Left ventricle myocardium superior (tissue), 1 donor: Measurements from ENCODE around the gene NGF. TPM values are rescaled to one million over a fixed set of nuclear protein-coding genes. Genes with fewer than 3 reads are reported as not detected.
"Not testable (repeated sequence)": the region's sequence is repeated elsewhere in the genome, so short reads cannot be mapped to it uniquely, and the experiment has no call there.

Experiments
- ATAC-seq: fragments of 200-7000 bp; cut with Tn5 transposase; one replicate; pipeline ENCODE4 v1.9.1; 2020; ENCODE audit warnings: mild to moderate bottlenecking, moderate library complexity
- DNase-seq: peaks from one replicate; pipeline ENCODE4 v3.0.0-alpha.2; 2020
- intact Hi-C: fragments of 100-400 bp; cut with micrococcal nuclease; formaldehyde crosslinking; loops from one replicate; pipeline ENCODE4 v1.11.0; 2022
- long read RNA-seq: library from polyadenylated mRNA; unstranded; transcript quantifications from one replicate; pipeline ENCODE4 v2.0.0, GENCODE V29; 2021
- total RNA-seq: library from RNA; stranded (reverse); fragmentation: NEBNext Ultra II Directional; extraction: Animal tissue kit (Norgen Biotek cat#: 25700); gene quantifications from one replicate; pipeline ENCODE4 v1.2.1, GENCODE V29; 2021
- donor health status: DM: no; HTN: yes; CAD: no; lungs with severe emphysema.

The NGF gene
- total RNA-seq, result 3.2 TPM
- long read RNA-seq, partial matches to known transcripts, result 0 of 5 reads
- long read RNA-seq, other reads (novel, unspliced or antisense), result 3 of 5 reads

DNA sequence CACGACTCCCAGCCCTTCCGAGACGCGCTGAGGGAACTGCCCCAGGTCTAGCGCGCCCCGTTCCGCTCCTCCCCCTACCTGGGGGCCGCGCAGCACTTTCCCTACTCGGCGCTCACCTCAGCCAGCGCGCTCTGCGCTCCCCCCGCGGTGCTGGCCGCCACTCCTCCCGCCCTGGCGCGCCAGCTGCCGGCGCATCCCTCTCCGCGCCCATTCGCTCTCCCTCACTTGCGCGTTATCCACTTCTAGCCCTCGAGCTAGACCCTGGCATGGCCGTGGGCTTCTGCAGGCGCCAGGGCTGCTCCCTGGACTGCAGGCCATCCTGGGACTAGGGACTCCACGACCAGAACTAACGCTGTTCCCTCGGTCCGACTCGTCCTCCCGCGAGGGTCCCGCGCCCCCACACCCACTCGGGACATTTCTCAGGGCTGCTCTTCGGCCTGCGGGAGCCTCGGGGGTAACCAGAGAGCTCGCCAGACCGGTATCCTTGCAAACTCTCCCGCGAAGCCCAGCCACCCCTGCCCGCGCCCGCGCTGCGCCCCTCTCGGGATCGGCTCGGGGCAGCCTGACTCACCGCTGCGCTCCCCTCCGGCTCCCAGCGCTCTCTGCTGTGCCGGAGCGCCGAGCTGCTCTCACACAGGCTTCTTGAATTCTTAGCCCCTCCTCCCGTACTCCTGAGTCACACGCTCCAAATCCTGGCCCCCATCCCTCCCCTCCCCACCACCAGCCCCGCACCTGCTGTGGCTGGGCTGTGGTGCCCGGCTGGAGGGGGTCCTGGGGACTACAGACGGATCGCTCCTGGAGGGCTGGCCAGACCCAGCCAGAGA is at the start of gene NGF:
Gene NGF, minus strand, starts transcription at position 617 of the 824 bp plus-strand sequence. CDS start 51,454 bp downstream, outside the sequence.
- DNase-seq, result peak; percentile 80
- intact Hi-C loops, result no loop called here
- ATAC-seq, result peak; percentile 87

DNA sequence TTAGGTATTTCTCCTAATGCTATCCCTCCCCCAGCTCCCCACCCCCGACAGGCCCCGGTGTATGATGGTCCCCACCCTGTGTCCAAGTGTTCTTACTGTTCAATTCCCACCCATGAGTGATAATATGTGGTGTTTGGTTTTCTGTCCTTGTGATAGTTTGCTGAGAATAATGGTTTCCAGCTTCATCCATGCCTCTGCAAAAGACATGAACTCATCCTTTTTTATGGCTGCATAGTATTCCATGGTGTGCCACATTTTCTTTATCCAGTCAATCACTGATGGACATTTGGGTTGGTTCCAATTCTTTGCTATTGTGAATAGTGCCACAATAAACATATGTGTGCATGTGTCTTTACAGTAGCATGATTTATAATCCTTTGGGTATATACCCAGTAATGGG is 45.4 kb upstream of the NGF start:
- intact Hi-C loops, ATAC-seq, DNase-seq: not testable (repeated sequence)

DNA sequence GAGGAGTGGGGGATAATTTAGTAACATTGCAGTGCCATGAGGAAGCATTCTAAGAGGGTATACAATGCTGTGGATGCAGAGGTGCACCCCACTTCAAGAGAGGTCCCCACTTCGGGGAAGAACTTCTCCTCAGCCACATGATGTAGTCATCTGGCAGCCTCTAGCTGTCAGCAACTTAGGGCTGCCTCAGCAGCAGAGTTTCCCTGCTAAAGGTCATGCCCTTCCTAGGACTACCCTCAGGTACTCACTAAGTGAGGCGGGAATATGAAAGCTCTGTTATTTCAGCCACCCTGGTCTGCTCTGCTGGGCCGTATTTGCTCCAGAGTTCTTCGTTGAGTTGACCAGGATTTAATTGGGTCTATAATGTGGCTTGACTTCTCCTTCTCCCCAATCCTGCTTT is 41.9 kb upstream of the NGF start:
- no peak for DNase-seq
- ATAC-seq, result peak; percentile 53
- intact Hi-C loops, result no loop called here

DNA sequence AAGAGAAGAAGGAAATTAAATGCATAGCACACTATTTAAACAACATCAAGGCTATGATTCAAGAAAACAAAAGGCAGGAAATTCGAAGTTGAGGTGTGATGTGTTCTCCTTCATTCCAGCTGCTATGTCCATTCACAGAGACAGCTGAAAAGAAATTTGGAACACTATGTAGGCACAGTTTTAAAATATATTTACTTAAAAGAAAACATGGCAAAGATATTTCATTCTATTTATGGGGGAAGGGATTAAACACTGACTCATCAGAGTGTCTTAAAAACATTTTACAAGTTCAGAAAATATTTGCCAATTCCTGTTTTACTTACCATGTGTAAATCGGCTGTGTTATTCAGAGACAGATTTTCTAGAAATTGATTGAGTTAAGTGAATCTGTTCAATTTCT is 39.4 kb upstream of the NGF start:
- intact Hi-C loops, result no loop called here
- DNase-seq (no peak), ATAC-seq (no peak)

DNA sequence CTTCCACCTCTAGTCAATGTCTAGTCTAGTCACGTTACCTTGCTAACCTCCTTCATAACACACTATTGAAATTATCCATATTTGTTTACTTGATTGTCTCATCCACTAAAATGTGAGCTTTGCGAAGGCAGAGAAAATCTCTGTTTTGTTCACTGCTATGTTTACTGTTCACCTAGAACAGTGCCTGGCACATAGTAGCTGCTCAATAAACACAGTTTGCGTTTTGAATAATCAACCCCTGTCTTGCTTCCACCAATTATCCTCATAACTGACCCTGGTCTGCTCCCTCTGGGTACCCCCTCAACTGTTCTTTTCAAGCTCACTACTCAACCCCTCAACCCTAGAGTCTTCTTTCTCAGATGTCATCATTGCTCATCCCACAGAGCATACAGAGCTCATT is 36.5 kb upstream of the NGF start:
- DNase-seq (no peak), ATAC-seq (no peak)
- intact Hi-C loops, result no loop called here

DNA sequence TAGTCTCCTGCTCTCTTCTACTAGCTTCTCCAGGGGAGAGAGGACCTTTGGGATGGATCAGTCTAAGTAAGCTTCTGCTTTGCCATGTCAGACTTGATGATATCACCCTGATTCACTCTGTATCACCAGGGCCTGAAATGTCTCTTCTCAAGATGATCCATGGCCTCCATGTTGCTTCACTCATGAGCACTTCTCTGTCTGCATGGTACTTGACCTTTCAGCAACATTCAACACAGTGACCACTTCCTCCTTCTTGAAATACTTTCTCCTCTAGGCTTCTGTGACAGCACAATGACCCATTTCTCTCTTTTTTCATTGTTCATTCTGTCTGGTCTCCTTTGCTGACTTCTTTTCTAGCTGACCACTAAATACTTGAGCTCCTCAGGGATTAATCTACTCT is 35.3 kb upstream of the NGF start:
- intact Hi-C loops, result no loop called here
- ATAC-seq (no peak), DNase-seq (no peak)

DNA sequence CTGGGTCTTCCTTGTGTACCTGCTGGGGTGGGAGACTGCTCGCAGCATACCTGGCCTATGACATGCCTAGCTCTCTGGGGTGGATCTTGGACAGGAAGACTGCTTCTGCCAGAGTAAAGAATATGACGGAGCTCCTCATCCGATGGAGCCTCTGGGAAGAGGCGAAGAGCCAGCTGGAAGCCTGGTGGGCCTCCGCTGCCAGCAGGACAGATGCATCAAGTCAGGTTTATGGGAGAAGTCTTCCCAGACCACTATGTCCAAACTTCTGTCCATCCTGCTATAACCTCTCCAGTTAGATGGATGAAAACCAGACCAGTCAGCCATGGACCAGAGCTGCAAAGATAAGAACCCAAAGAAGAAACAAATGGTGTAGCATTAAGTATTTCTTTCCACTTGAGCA is 27.7 kb upstream of the NGF start:
- peak; percentile 59 for ATAC-seq
- intact Hi-C loops, result no loop called here
- DNase-seq, result peak; percentile 77

DNA sequence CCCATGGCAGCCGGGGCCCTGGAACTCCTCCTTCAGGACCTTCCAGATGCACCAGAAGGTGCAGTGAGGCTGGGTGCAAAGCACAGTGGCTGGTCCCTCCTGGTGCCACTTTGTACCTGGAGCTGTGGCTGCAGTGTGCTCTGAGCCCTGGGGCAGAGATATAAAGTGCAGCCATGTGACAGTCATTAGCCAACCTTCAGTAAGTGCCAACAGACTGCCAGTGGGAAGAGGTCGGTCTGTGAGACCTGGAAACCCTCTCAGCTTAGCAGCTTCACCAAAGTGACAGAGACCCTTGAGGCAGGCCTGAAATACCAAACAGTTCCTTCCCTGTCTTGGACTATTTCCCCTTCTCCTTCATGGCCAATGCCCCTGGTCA is 26.7 kb upstream of the NGF start:
- DNase-seq (peak; percentile 44), ATAC-seq (peak; percentile 89)
- intact Hi-C loops, result no loop called here

DNA sequence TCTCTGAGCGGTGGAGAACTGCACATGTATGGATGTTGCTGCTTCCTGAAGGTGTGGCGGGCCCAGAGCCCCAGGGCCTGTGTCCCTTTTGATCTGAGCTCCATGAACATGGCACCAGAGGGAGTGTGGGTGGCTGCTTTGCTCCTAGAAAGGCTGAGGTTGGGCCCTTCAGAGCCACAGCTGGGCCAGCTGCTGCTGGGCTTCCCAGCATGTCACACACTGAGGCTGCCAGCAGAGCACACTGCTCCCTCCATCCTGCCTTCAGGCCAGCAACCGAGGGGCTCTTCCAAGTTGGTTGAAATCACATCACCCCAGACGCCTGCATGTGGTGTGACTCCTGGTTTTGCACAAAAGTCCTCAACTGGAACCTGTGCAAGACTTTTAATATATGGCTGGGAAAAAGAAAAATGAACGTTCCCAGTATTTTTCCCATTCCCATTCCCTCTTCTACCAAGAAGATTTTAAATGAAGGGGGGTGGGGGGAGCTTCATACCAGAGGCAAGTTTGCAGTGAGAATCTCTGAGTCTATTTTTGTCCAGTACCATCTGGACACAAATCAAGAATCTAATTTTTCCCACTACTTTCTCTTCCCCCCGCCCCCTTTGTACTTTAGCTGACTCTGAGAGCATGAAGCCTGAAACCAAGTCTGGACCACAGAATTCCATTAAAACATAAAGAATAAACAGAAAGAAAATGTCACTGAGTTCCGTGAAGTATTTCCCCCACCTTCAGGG is 26.2 kb upstream of the NGF start:
- peak; percentile 76 for ATAC-seq
- peak; percentile 53 for DNase-seq
- intact Hi-C loops, result no loop called here

DNA sequence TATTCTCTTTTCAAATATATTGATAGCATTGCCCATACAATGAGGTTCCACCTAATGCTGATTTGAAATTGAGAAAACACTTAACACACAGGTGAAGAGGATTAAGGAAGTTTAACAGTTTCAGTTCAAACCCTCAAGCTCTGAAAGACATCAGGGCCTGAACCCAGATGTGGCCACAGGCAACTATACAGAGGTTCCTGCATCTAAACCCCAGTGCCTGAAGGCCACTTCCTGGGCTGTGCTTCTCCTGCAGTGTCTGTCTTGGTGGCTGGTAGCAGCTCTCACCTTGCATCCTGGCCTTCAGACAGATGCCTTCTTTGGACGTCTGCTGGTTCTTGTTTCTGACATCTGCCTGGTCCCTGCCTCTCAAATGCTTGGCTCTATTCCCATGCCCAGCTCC is 25.1 kb upstream of the NGF start:
- no peak for ATAC-seq
- intact Hi-C loops, result no loop called here
- DNase-seq, result no peak

DNA sequence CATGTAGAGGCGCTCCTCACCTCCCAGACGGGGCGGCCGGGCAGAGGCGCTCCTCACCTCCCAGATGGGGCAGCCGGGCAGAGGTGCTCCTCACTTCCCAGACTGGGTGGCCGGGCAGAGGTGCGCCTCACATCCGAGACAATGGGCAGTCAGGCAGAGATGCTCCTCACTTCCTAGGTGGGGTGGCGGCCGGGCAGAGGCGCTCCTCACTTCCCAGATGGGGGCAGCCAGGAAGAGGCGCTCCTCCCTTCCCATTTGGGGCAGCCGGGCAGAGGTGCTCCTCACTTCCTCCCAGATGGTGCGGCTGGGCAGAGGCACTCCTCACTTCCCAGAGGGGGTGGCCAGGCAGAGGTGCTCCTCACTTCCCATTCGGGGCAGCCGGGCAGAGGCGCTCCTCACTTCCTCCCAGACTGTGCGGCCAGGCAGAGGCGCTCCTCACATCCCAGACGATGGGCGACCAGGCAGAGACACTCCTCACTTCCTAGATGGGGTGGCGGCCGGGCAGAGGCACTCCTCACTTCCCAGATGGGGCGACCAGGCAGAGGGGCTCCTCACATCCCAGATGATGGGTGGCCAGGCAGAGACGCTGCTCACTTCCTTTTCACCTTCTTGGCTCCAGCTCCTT is 22.6 kb upstream of the NGF start:
- ATAC-seq, DNase-seq, intact Hi-C loops: not testable (repeated sequence)

DNA sequence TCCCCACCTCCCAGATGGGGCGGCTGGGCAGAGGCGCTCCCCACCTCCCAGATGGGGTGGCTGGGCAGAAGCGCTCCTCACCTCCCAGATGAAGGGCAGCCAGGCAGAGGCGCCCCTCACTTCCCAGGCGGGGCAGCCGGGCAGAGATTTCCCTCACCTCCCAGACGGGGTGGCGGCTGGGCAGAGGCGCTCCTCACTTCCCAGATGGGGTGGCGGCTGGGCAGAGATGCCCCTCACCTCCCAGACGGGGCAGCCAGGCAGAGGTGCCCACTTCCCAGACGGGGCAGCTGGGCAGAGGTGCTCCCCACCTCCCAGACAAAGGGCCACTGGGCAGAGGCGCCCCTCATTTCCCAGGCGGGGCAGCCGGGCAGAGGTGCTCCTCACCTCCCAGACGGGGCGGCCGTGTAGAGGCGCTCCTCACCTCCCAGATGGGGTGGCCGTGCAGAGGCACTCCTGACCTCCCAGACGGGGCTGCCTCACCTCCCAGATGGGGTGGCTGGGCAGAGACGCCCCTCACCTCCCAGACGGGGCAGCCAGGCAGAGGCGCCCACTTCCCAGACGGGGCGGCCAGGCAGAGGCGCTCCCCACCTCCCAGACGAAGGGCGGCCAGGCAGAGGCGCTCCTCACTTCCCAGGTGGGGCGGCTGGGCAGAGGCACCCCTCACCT is 21.9 kb upstream of the NGF start:
- intact Hi-C loops, result not testable (repeated sequence)

DNA sequence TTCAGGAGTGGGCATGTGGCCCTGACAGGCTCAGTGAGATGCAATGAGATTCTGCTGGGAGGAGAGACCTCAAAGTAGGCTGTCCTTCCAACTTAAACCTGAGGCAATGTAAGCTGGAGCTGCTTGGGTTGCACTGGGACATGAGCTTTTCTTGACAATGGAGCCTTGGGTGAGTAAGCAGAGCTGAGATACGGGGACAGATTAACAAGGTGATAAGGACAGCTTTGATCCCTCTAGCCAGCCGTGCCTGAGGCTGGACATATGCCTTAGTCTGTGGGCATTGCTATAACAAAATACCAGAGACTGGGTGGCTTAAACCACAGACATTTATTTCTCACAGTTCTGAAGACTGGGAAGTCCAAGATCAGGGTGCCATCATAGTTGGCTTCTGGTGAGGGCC is 18.3 kb upstream of the NGF start:
- intact Hi-C loops, result no loop called here
- DNase-seq (no peak), ATAC-seq (no peak)

More for the DNA sequence above, 21.9 kb upstream of the NGF start:
- not testable (repeated sequence) for DNase-seq, ATAC-seq

DNA sequence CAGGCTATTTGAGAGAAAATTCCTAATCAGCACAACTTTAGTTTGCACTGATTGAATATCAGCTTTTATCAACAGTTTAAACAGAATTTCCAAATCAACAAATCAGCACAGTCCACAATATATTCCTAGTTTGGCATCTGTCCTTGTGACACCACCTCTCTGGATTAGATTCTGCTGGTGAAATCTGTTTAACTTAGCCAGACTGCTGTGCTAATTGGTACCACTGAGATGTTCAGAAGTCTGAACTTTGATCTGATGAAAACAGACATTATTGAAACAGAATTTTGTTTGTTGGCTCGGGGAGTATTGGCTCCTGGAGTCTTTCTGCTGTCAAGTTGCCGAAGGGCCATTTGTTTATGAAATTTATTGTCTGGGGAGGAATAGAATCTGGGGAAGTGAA is 17.0 kb upstream of the NGF start:
- DNase-seq (no peak), ATAC-seq (no peak)
- intact Hi-C loops, result no loop called here

DNA sequence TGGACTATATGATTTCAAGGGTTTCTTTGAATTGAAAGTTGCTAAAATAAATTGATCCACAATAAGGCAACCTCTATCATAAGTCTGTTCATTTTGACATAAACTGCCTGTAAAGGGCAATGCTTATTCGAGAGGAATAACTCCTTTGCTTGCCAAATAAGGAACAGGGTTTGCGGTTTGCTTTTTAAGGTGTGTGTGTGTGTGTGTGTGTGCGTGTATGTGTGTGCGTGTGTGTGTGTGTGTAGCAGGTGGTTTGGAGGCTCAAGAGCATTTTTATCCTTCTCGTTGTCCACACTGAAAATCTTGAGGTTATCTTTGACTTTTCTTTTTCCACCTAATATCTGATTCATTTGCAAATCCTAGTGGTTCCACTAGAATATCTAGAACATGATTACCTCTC is 13.1 kb upstream of the NGF start:
- intact Hi-C loops, result no loop called here
- DNase-seq (no peak), ATAC-seq (no peak)

DNA sequence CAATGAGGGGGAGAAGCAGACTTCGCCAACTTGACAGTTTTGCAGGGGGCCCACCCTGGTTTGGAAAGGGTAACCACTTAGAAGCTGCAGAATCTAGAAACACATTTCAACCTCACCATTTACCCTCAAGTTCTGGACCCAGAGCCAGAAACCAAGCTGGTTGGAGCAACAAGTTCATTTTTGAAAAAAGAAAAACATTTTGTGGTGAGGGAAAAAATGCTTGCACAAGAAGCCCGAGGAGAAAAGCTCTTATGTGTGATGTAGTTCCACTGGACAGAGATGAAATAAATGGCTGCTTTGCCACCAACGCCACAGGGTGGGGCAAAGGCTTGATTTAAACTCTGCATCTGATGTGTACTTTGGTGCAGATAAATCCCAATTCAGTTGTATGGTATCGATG is 10.6 kb upstream of the NGF start:
- intact Hi-C loops, result no loop called here
- DNase-seq (no peak), ATAC-seq (no peak)

DNA sequence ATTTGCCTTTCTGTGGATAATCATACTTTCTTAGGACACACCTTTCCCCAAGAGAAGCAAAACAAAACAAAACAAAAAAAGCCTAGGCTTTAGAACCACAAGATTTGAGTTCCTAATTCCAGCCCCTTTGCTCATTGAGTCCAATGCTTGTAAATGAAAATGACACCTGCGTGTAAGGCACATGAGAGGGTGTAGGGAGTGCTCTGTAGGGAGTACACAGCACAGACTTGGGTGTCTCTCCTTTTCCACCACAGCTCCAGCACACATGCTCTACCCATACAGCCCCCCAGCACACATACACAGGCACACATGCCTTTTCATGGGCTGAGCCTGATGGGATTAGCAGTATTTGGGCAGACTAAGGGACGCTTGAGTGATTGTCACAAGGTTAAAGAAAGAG is 9.2 kb upstream of the NGF start:
- no peak for ATAC-seq
- DNase-seq, result no peak
- intact Hi-C loops, result no loop called here

DNA sequence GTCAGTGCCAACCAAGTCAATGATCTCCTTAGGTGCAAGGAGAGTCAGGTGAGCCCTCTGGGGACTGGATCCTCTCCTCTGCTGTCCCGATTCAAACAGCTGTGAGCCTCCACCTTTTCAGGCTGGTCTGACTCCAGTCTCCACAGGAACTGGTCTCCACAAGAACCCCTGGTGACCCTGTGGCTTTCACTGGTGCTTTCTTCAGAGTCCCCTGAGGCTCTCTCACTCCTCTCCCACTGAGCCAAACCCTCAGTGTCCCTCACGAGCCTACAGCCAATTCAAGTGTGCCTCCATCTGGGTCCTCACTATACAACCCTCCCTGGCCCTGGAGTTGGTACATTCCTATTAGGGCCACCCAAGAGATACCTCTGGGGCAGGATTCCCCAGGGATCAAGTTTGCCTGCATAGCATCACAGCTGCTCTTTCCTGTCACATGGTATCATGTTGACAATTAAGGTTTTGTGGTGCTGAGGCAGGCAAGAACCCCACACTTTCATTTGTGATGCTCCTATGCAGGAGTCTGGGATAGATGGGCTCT is 5.2 kb upstream of the NGF start:
- ATAC-seq, result no peak
- no peak for DNase-seq
- intact Hi-C loops, result no loop called here

DNA sequence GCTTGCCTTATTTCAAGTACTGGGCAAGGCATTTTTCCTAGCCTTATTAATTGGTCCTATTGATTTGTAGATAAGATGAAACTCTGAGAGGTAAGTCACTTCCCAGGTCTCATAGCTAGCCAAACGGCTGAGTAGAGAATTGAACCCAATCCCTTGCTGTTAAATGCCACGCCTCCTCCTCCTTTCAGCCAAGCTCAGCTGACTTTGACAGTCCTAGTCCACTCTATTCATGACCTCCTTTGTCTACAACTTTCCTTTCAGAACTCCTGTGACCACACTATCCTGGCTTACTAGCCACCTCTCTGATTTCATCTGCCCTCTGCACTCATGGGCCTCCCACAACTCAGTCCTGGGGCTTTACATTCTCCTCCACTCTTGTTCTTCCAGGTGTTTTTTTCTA is 3.9 kb upstream of the NGF start:
- intact Hi-C loops, result no loop called here
- DNase-seq, result no peak
- no peak for ATAC-seq
